Measurements from ENCODE around the gene KTI12. TPM values are rescaled to one million over a fixed set of nuclear protein-coding genes. Genes with fewer than 3 reads are reported as not detected.

KTI12 gene
- total RNA-seq, 1 donor from 2014 or later = 8.2 TPM

DNA sequence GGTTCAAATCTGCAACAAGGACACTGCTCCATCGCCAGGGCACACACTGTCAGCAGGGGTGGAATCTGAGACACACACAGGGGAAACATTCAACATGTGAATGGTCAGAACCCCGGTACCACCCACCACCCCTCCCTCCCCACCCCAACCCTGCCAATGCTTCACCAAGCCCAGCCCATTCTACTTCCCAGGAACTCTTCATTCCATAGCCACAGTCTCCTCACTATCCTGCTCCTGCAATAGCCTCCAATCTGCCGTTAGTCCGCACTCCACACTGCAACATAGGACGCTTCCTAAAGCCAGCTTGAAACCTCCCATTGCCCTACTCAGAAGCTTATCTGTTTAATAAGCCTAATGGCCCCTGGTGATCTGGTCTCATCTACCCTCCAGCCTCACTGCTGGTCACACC lies 35.6 kb downstream of the KTI12 start:
- Mint-ChIP-seq H3K4me1 (no peaks in the 10 kb centered on the region), H3K9me3 (no peaks in the 10 kb centered on the region), H3K27ac (no peak overlapping the region), H3K27me3 (ENCODE audit: low read depth) (peaks cover 30% of the 10 kb centered on the region), H3K36me3 (no peaks in the 10 kb centered on the region), H3K4me3 (no peak overlapping the region)
- DNase-seq (ENCODE audit: low spot score in 2 of 2, unreplicated experiment in 2 of 2) = no peak
- TF ChIP-seq, protein P1, sequence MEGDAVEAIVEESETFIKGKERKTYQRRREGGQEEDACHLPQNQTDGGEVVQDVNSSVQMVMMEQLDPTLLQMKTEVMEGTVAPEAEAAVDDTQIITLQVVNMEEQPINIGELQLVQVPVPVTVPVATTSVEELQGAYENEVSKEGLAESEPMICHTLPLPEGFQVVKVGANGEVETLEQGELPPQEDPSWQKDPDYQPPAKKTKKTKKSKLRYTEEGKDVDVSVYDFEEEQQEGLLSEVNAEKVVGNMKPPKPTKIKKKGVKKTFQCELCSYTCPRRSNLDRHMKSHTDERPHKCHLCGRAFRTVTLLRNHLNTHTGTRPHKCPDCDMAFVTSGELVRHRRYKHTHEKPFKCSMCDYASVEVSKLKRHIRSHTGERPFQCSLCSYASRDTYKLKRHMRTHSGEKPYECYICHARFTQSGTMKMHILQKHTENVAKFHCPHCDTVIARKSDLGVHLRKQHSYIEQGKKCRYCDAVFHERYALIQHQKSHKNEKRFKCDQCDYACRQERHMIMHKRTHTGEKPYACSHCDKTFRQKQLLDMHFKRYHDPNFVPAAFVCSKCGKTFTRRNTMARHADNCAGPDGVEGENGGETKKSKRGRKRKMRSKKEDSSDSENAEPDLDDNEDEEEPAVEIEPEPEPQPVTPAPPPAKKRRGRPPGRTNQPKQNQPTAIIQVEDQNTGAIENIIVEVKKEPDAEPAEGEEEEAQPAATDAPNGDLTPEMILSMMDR (IDR thresholded peaks at IDR 0.05; ENCODE audit: unreplicated experiment) = no peak

DNA sequence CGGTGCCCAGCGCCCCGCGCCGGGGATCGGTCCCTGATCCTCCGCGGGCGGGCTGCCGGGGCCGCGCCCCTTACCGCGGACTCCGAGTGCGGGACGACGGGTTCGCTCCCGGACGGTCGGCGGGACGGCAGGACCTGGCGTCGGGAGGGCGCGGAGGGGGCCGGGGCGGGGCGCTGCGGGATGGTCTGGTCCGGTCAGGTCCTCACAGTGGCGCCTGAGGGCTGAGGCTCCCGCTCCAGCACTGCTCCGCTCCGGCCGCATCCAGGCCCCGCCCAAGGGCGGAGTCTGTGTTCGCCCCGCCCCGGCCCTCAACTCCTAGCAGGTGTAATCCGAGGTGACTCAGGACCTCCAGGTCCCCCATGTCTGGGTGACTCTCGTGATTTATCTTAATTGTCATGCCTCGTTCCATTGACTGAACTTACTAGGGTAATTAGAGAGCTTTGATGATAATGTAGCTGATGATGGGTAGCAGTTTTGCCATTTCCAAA lies 43.1 kb downstream of the KTI12 start, which contains the start of gene RAB3B:
TSS of gene RAB3B (minus strand) at position 223 of the 488 bp plus-strand sequence. CDS start 13,583 bp downstream, outside the sequence.
- peaks cover 51% of the 10 kb centered on the region for H3K27me3 Mint-ChIP-seq (ENCODE audit: low read depth)
- no peak within 1 kb of the TSS for H3K27ac Mint-ChIP-seq
- peak within 1 kb of the TSS; percentile 74 for H3K4me3 Mint-ChIP-seq
- H3K9me3 Mint-ChIP-seq = no peaks in the 10 kb centered on the region
- TF ChIP-seq, protein P1 (IDR thresholded peaks at IDR 0.05; ENCODE audit: unreplicated experiment) = no peak
- H3K36me3 Mint-ChIP-seq = no peaks in the 10 kb centered on the region
- peak; percentile 49 to 77 for DNase-seq (ENCODE audit: low spot score in 2 of 2, unreplicated experiment in 2 of 2)
- no peaks in the 10 kb centered on the region for H3K4me1 Mint-ChIP-seq

DNA sequence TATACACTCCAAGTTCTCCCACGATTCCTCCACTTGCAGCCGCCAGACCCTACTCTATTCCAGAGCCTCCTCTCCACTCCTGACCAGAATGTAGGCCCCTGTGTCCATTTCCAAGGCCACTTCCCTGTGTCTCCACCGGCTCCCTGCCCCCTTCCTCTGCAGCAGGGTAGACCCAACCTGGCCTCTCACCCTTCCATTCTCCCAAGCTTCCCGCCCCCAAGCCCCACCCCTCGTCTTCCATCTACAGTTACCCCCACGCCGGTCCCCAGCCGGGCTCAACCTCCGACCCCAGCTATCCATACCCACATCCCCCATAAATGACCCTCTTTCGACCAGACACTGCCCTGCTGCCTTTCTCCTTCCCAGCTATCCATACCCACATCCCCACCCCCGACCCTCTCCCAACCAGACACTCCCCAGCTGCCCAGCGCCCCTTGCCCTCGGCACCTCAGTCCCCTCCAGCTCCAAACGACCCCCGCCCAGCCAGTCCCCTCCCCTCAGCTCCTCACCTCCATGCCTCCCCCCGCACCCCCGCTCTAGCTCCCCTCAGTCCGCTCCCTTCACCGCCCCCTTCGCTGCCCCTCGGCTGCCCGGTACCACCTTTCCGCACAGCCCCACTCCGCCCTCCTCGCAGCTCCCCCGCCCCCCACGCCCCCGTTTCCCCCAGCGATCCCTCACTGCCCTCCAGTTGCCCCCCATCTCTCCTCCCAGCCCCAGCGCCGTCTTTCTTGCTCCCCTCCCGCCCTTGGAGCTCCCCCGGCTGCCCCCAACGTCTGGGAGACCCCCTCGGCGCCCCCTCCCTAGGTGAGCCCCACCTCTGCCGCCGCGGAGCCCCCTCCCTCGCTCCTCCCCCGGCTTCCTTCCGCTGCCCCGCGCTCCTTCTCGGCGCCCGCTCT lies 43.8 kb downstream of the KTI12 start:
- Mint-ChIP-seq H3K36me3 (no peaks in the 10 kb centered on the region), H3K27me3 (ENCODE audit: low read depth) (peaks cover 51% of the 10 kb centered on the region), H3K9me3 (no peaks in the 10 kb centered on the region), H3K4me3 (peak overlapping the region; percentile 59), H3K4me1 (no peaks in the 10 kb centered on the region), H3K27ac (no peak overlapping the region)
- TF ChIP-seq, protein P1 (IDR thresholded peaks at IDR 0.05; ENCODE audit: unreplicated experiment) = no peak
- DNase-seq (ENCODE audit: low spot score in 2 of 2, unreplicated experiment in 2 of 2) = peak in 1 of 2 experiments; percentile 27

DNA sequence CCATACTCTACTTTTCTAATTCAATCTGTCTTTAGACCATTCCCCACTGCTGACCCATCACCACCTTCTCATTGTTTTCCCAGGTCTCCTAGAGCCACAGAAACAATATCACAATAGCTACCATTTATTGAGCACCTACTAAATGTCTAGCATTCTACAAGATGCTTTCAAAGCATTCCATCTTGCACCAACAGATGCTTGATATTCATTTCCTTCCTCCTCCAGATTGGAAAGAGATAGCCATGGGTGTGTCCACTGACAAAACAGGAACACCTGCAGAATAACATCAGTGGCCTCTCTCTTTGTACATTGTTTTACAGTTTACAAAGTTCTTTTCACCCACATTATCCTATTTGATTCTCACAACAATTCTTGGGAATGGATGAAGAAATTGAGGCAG lies 45.4 kb downstream of the KTI12 start:
- peaks cover 42% of the 10 kb centered on the region for H3K27me3 Mint-ChIP-seq (ENCODE audit: low read depth)
- H3K4me1 Mint-ChIP-seq = no peaks in the 10 kb centered on the region
- no peak for DNase-seq (ENCODE audit: low spot score in 2 of 2, unreplicated experiment in 2 of 2)
- H3K36me3 Mint-ChIP-seq = no peaks in the 10 kb centered on the region
- H3K4me3 Mint-ChIP-seq = peak overlapping the region; percentile 27
- no peaks in the 10 kb centered on the region for H3K9me3 Mint-ChIP-seq
- no peak overlapping the region for H3K27ac Mint-ChIP-seq
- TF ChIP-seq, protein P1 (IDR thresholded peaks at IDR 0.05; ENCODE audit: unreplicated experiment) = no peak

DNA sequence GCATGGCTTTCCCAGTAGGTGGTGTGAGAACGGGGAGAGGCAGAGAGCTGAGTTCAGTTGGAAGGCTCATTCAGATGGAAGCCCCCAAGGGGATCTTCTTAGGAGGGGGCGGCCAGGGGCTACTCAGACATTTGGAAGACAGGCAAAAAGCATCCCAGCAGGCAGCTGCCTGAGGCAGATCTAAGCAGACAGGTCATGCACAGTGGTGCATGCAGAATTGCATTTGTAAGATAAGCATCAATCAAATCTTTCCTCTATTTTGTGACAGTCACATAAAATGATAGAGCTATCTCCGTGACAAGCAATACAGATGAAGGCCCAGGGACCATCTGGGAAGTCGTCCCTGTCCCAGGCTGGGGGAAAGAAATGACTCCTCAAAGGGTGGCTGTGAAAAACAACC lies 46.9 kb downstream of the KTI12 start:
- TF ChIP-seq, protein P1 (IDR thresholded peaks at IDR 0.05; ENCODE audit: unreplicated experiment) = no peak
- Mint-ChIP-seq H3K9me3 (no peaks in the 10 kb centered on the region), H3K4me1 (no peaks in the 10 kb centered on the region), H3K4me3 (no peak overlapping the region), H3K27ac (no peak overlapping the region), H3K36me3 (no peaks in the 10 kb centered on the region), H3K27me3 (ENCODE audit: low read depth) (peaks cover 27% of the 10 kb centered on the region)
- no peak for DNase-seq (ENCODE audit: low spot score in 2 of 2, unreplicated experiment in 2 of 2)
